ENCODE data around the gene NEURL1.
A peak's percentile ranks its signal among the peaks of the same experiment; 100 is the strongest.

The NEURL1 gene

GRCh38 chr10:103562383-103562782 lies 68.9 kb downstream of the NEURL1 start:
- Mint-ChIP-seq H3K9me3 (no peaks in the 10 kb centered on the region), H3K36me3 (ENCODE audit: low read depth) (no peaks in the 10 kb centered on the region), H3K4me3 (no peak overlapping the region), H3K27me3 (peaks cover 18% of the 10 kb centered on the region), H3K27ac (no peak overlapping the region), H3K4me1 (no peaks in the 10 kb centered on the region)
- no peak for DNase-seq
- ATAC-seq = no peak

- H3K27me3 Mint-ChIP-seq = peaks cover 14% of the 10 kb centered on the region
- H3K9me3 Mint-ChIP-seq = no peaks in the 10 kb centered on the region
- H3K4me1 Mint-ChIP-seq = no peaks in the 10 kb centered on the region
- no peaks in the 10 kb centered on the region for H3K36me3 Mint-ChIP-seq (ENCODE audit: low read depth)
- no peak overlapping the region for H3K27ac Mint-ChIP-seq
- no peak for ATAC-seq
- H3K4me3 Mint-ChIP-seq = no peak overlapping the region
- no peak for DNase-seq
These were observed 70.0 kb downstream of the NEURL1 start for GRCh38 chr10:103563231-103564115.

- H3K4me3 Mint-ChIP-seq = no peak overlapping the region
- no peak overlapping the region for H3K27ac Mint-ChIP-seq
- no peaks in the 10 kb centered on the region for H3K4me1 Mint-ChIP-seq
- DNase-seq (no peak), ATAC-seq (no peak)
- no peaks in the 10 kb centered on the region for H3K36me3 Mint-ChIP-seq (ENCODE audit: low read depth)
- peaks cover 10% of the 10 kb centered on the region for H3K27me3 Mint-ChIP-seq
- no peaks in the 10 kb centered on the region for H3K9me3 Mint-ChIP-seq
These were observed 70.6 kb downstream of the NEURL1 start for GRCh38 chr10:103564116-103564501.

- Mint-ChIP-seq H3K9me3 (no peaks in the 10 kb centered on the region), H3K27me3 (peaks cover 8% of the 10 kb centered on the region), H3K36me3 (ENCODE audit: low read depth) (no peaks in the 10 kb centered on the region), H3K4me1 (no peaks in the 10 kb centered on the region), H3K27ac (no peak overlapping the region), H3K4me3 (no peak overlapping the region)
- ATAC-seq (peak; percentile 72), DNase-seq (peak; percentile 67)
These were observed 71.4 kb downstream of the NEURL1 start for GRCh38 chr10:103564776-103565520.

- ATAC-seq = no peak
- peaks cover 3% of the 10 kb centered on the region for H3K27me3 Mint-ChIP-seq
These were observed 73.0 kb downstream of the NEURL1 start for GRCh38 chr10:103566536-103566935.

GRCh38 chr10:103568505-103568904 lies 75.0 kb downstream of the NEURL1 start:
- no peaks in the 10 kb centered on the region for H3K4me1 Mint-ChIP-seq
- H3K4me3 Mint-ChIP-seq = no peak overlapping the region
- no peaks in the 10 kb centered on the region for H3K27me3 Mint-ChIP-seq
- no peaks in the 10 kb centered on the region for H3K9me3 Mint-ChIP-seq
- ATAC-seq (no peak), DNase-seq (no peak)
- no peaks in the 10 kb centered on the region for H3K36me3 Mint-ChIP-seq (ENCODE audit: low read depth)
- H3K27ac Mint-ChIP-seq = no peak overlapping the region

More at GRCh38 chr10:103566536-103566935, 73.0 kb downstream of the NEURL1 start:
- Mint-ChIP-seq H3K4me1 (no peaks in the 10 kb centered on the region), H3K36me3 (ENCODE audit: low read depth) (no peaks in the 10 kb centered on the region), H3K4me3 (no peak overlapping the region), H3K27ac (no peak overlapping the region), H3K9me3 (no peaks in the 10 kb centered on the region)
- no peak for DNase-seq

GRCh38 chr10:103569896-103570295 lies 76.4 kb downstream of the NEURL1 start:
- no peak for DNase-seq
- H3K36me3 Mint-ChIP-seq (ENCODE audit: low read depth) = no peaks in the 10 kb centered on the region
- H3K27ac Mint-ChIP-seq = no peak overlapping the region
- no peaks in the 10 kb centered on the region for H3K4me1 Mint-ChIP-seq
- no peak overlapping the region for H3K4me3 Mint-ChIP-seq
- H3K9me3 Mint-ChIP-seq = no peaks in the 10 kb centered on the region
- no peak for ATAC-seq
- no peaks in the 10 kb centered on the region for H3K27me3 Mint-ChIP-seq

GRCh38 chr10:103570844-103571655 lies 77.5 kb downstream of the NEURL1 start:
- DNase-seq (no peak), ATAC-seq (no peak)
- Mint-ChIP-seq H3K27me3 (no peaks in the 10 kb centered on the region), H3K4me3 (no peak overlapping the region), H3K9me3 (no peaks in the 10 kb centered on the region), H3K27ac (no peak overlapping the region), H3K36me3 (ENCODE audit: low read depth) (no peaks in the 10 kb centered on the region), H3K4me1 (no peaks in the 10 kb centered on the region)

- no peak overlapping the region for H3K4me3 Mint-ChIP-seq
- no peaks in the 10 kb centered on the region for H3K4me1 Mint-ChIP-seq
- no peak for ATAC-seq
- no peaks in the 10 kb centered on the region for H3K36me3 Mint-ChIP-seq (ENCODE audit: low read depth)
- no peaks in the 10 kb centered on the region for H3K9me3 Mint-ChIP-seq
- H3K27me3 Mint-ChIP-seq = no peaks in the 10 kb centered on the region
- no peak overlapping the region for H3K27ac Mint-ChIP-seq
- no peak for DNase-seq
These were observed 78.1 kb downstream of the NEURL1 start for GRCh38 chr10:103571656-103571975.

GRCh38 chr10:103572347-103573204 lies 79.1 kb downstream of the NEURL1 start:
- DNase-seq (no peak), ATAC-seq (no peak)
- Mint-ChIP-seq H3K27ac (no peak overlapping the region), H3K9me3 (no peaks in the 10 kb centered on the region), H3K4me3 (no peak overlapping the region), H3K4me1 (no peaks in the 10 kb centered on the region), H3K36me3 (ENCODE audit: low read depth) (no peaks in the 10 kb centered on the region), H3K27me3 (no peaks in the 10 kb centered on the region)

- H3K36me3 Mint-ChIP-seq (ENCODE audit: low read depth) = no peaks in the 10 kb centered on the region
These were observed 79.6 kb downstream of the NEURL1 start for GRCh38 chr10:103573205-103573487.

GRCh38 chr10:103574097-103575061 lies 80.9 kb downstream of the NEURL1 start:
- no peak for ATAC-seq
- H3K4me1 Mint-ChIP-seq = no peaks in the 10 kb centered on the region

More at GRCh38 chr10:103573205-103573487, 79.6 kb downstream of the NEURL1 start:
- no peaks in the 10 kb centered on the region for H3K27me3 Mint-ChIP-seq
- no peak for DNase-seq
- H3K4me3 Mint-ChIP-seq = no peak overlapping the region
- H3K9me3 Mint-ChIP-seq = no peaks in the 10 kb centered on the region
- no peak overlapping the region for H3K27ac Mint-ChIP-seq
- no peaks in the 10 kb centered on the region for H3K4me1 Mint-ChIP-seq
- ATAC-seq = no peak

GRCh38 chr10:103575416-103576075 lies 82.0 kb downstream of the NEURL1 start:
- no peaks in the 10 kb centered on the region for H3K9me3 Mint-ChIP-seq
- H3K27me3 Mint-ChIP-seq = no peaks in the 10 kb centered on the region
- DNase-seq (no peak), ATAC-seq (no peak)
- no peaks in the 10 kb centered on the region for H3K36me3 Mint-ChIP-seq (ENCODE audit: low read depth)
- H3K27ac Mint-ChIP-seq = no peak overlapping the region
- no peaks in the 10 kb centered on the region for H3K4me1 Mint-ChIP-seq
- H3K4me3 Mint-ChIP-seq = no peak overlapping the region

More at GRCh38 chr10:103574097-103575061, 80.9 kb downstream of the NEURL1 start:
- no peaks in the 10 kb centered on the region for H3K27me3 Mint-ChIP-seq
- H3K9me3 Mint-ChIP-seq = no peaks in the 10 kb centered on the region
- no peak overlapping the region for H3K27ac Mint-ChIP-seq
- no peak for DNase-seq
- no peaks in the 10 kb centered on the region for H3K36me3 Mint-ChIP-seq (ENCODE audit: low read depth)
- no peak overlapping the region for H3K4me3 Mint-ChIP-seq

Measured in activated naive CD8-positive, alpha-beta T cell treated with anti-CD3 and anti-CD28 coated beads, Interleukin-2, amount 50 U/mL, for 24 hours (primary cell).